ENCODE data around the gene IRF5.

The IRF5 gene

GRCh38 chr7:128915841-128916642, 21.7 kb upstream of the IRF5 start:
- no peak for DNase-seq (ENCODE audit: low read depth)
- no peak overlapping the region for H3K4me3 ChIP-seq (ENCODE audit: low read depth, low read length)
- in situ Hi-C loops (cut with HindIII; ENCODE audit: low sequenced_read_pairs), result no loop called here
- TF ChIP-seq, protein P1, sequence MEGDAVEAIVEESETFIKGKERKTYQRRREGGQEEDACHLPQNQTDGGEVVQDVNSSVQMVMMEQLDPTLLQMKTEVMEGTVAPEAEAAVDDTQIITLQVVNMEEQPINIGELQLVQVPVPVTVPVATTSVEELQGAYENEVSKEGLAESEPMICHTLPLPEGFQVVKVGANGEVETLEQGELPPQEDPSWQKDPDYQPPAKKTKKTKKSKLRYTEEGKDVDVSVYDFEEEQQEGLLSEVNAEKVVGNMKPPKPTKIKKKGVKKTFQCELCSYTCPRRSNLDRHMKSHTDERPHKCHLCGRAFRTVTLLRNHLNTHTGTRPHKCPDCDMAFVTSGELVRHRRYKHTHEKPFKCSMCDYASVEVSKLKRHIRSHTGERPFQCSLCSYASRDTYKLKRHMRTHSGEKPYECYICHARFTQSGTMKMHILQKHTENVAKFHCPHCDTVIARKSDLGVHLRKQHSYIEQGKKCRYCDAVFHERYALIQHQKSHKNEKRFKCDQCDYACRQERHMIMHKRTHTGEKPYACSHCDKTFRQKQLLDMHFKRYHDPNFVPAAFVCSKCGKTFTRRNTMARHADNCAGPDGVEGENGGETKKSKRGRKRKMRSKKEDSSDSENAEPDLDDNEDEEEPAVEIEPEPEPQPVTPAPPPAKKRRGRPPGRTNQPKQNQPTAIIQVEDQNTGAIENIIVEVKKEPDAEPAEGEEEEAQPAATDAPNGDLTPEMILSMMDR (IDR thresholded peaks at IDR 0.05; ENCODE audit: low read depth, low read length, missing control alignments), result no peak

DNA sequence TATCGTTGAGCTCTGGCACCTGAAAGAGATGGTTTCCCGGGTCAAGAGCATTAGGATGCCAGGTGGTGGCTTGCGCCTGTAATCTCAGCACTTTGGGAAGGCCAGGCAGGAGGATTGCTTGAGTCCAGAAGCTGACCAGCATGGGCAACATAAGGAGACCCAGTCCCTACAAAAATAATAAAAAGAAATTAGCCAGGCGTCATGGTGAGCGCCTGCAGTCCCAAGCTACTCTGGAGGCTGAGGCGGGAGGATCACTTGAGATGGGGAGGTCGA, 21.1 kb upstream of the IRF5 start:
- in situ Hi-C loops (cut with HindIII; ENCODE audit: low sequenced_read_pairs), result no loop called here
- TF ChIP-seq, protein P1 (IDR thresholded peaks at IDR 0.05; ENCODE audit: low read depth, low read length, missing control alignments), result no peak
- DNase-seq (ENCODE audit: low read depth), result no peak
- H3K4me3 ChIP-seq (ENCODE audit: low read depth, low read length), result no peak overlapping the region

DNA sequence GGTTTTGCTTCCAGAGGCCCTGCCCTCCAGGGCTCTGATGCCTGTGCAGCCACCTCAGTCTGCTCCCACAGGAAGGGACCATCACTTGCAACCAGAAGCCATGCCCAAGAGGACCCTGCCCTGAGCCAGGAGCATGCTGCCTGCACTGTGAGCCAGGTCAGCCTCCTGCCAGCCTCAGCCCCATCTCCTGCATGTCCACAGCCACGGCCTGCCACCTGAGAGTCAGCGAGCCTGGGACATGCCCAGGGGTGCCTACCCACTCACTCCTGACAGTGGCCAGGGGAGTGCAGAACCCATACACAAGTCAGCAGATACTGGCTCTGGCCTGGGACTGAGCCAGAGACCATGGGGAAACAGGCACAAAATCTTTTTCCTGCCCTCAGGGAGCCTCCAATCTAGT, 20.6 kb upstream of the IRF5 start:
- TF ChIP-seq, protein P1 (IDR thresholded peaks at IDR 0.05; ENCODE audit: low read depth, low read length, missing control alignments), result no peak
- H3K4me3 ChIP-seq (ENCODE audit: low read depth, low read length), result no peak overlapping the region
- no peak for DNase-seq (ENCODE audit: low read depth)
- in situ Hi-C loops (cut with HindIII; ENCODE audit: low sequenced_read_pairs), result no loop called here

DNA sequence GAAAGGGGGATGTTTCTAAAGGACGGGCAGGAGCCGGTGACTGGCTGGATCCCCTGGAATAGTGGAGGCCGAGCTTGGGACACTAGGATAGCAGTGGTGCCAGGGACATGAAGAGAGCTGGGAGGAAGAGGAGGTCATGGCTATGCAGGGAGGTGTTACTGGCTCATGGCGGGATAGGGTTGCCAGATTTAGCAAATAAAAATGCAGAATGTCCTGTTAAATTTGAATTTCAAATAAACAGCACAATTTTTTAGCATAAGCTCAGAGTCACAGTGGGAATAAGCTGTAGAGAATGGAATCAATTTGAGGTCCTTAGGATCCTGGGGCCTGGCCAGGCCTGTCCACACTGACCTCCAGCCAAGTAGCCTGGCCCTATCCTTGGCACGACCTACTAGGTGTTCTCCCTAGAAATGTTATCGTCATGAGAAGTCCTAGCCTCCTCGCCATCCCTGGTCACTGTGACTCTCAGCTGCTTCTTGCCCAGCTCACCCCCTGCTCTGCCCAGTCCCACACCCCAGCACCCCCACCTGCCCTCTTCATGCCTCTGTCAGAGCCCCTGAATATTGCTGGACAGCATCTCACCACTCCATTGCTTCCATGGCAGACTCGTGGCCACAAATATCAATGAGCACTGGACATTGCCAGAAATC, 19.6 kb upstream of the IRF5 start:
- in situ Hi-C loops (cut with HindIII; ENCODE audit: low sequenced_read_pairs), result no loop called here
- TF ChIP-seq, protein P1 (IDR thresholded peaks at IDR 0.05; ENCODE audit: low read depth, low read length, missing control alignments), result no peak
- H3K4me3 ChIP-seq (ENCODE audit: low read depth, low read length), result no peak overlapping the region
- DNase-seq (ENCODE audit: low read depth), result no peak

DNA sequence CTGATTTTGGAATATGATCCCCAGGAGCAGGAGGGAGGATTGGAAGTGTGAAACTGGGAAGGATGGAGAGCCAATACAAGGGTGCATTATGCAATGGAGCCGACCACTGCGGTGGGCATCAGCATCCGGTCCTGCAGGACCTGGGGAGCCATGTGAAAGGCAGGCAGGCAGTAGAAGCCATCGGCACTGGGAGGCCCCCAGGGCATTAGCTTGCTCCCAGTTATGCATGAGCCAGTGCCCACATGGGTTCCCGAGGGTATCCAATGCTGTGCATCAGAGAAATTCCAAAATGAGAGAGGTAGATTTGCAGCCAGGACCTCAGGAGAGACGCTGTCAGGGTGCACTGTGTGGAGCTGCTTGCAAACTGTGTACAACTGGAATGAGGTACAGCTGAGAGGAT, 18.5 kb upstream of the IRF5 start:
- DNase-seq (ENCODE audit: low read depth), result no peak
- TF ChIP-seq, protein P1 (IDR thresholded peaks at IDR 0.05; ENCODE audit: low read depth, low read length, missing control alignments), result no peak
- no peak overlapping the region for H3K4me3 ChIP-seq (ENCODE audit: low read depth, low read length)
- in situ Hi-C loops (cut with HindIII; ENCODE audit: low sequenced_read_pairs), result no loop called here

DNA sequence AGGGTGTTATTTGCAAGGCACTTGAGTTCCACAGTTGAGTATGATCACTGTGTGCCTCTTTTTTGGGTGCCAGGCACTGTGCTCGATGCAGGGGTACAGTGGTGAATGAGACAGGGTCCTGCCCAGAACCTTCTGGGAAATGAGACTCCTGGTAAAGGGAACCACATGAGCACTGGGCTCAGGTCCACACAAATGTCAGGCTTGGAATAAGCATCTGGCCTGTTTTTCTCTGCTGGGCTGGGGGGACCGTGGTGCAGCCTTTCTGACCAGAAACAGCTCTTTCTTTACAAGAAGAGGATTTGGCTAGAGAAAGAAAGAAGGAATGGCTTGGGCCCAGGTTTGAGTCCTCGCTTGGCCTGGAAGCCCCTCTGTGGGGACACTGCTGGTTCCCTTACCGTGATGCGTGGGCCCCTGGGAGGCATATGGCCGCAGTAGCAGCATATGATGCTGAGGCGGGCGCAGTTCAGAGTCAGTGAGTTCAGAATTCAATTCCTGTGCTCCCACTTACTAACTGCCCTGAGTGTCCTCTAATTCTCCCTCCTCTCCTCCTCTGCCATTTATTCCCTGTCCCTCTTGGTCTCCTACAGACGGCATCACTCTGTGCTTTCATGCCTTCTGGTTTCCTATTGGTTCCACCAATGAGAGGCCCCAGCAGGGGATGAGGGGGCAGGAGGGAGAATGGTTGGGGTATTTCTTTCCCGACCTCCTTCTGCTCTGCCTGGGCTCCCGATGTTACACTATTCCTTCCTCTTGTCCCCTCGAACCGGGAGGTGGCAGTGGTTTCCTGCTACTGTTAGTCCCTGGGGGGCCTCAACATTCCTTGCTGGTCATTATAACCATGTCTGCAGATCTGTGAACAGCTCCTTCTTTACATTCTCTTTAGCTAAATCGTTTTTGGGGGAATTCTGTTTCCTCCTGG, 17.6 kb upstream of the IRF5 start:
- DNase-seq (ENCODE audit: low read depth), result no peak
- H3K4me3 ChIP-seq (ENCODE audit: low read depth, low read length), result no peak overlapping the region
- TF ChIP-seq, protein P1 (IDR thresholded peaks at IDR 0.05; ENCODE audit: low read depth, low read length, missing control alignments), result no peak
- in situ Hi-C loops (cut with HindIII; ENCODE audit: low sequenced_read_pairs), result no loop called here

Measured in astrocyte of the cerebellum (primary cell).